ENCODE results near the gene PF4V1.

Gene PF4V1

GRCh38 chr4:73843369-73843768 is 9.7 kb upstream of the PF4V1 start:
- TF ChIP-seq, protein P1, sequence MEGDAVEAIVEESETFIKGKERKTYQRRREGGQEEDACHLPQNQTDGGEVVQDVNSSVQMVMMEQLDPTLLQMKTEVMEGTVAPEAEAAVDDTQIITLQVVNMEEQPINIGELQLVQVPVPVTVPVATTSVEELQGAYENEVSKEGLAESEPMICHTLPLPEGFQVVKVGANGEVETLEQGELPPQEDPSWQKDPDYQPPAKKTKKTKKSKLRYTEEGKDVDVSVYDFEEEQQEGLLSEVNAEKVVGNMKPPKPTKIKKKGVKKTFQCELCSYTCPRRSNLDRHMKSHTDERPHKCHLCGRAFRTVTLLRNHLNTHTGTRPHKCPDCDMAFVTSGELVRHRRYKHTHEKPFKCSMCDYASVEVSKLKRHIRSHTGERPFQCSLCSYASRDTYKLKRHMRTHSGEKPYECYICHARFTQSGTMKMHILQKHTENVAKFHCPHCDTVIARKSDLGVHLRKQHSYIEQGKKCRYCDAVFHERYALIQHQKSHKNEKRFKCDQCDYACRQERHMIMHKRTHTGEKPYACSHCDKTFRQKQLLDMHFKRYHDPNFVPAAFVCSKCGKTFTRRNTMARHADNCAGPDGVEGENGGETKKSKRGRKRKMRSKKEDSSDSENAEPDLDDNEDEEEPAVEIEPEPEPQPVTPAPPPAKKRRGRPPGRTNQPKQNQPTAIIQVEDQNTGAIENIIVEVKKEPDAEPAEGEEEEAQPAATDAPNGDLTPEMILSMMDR (conservative IDR thresholded peaks at IDR 0.05; ENCODE audit: low read depth, low read length), result no peak
- peak; percentile 31 for DNase-seq (ENCODE audit: low read depth)

DNA sequence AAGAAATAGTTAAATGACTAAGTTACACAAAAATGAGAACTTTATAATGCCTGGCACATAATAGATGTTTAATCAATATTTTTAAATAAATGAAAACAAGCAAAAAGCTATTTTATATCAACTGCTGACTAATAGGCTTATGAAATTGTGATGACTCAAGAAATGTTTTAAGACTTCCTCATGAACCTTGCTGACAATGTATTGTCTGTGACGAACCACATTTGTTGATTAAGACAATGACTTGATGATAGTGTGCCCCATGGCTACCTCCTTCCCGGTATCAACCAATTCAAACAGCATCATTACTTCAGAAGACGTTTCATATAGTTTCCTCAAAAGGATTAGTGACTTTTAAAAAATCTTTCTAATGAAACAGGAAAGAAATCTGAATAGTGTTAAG is 8.8 kb upstream of the PF4V1 start:
- DNase-seq (ENCODE audit: low read depth), result peak; percentile 76
- no peak overlapping the region for H3K4me3 ChIP-seq (ENCODE audit: low read depth, low read length)
- TF ChIP-seq, protein P1 (conservative IDR thresholded peaks at IDR 0.05; ENCODE audit: low read depth, low read length), result no peak

More at GRCh38 chr4:73843369-73843768, 9.7 kb upstream of the PF4V1 start:
- H3K4me3 ChIP-seq (ENCODE audit: low read depth, low read length), result no peak overlapping the region

GRCh38 chr4:73844806-73845205 is 8.3 kb upstream of the PF4V1 start:
- DNase-seq (ENCODE audit: low read depth), result peak; percentile 40
- TF ChIP-seq, protein P1 (conservative IDR thresholded peaks at IDR 0.05; ENCODE audit: low read depth, low read length), result no peak
- H3K4me3 ChIP-seq (ENCODE audit: low read depth, low read length), result no peak overlapping the region

- H3K4me3 ChIP-seq (ENCODE audit: low read depth, low read length), result no peak overlapping the region
- TF ChIP-seq, protein P1 (conservative IDR thresholded peaks at IDR 0.05; ENCODE audit: low read depth, low read length), result no peak
- no peak for DNase-seq (ENCODE audit: low read depth)
Measured at GRCh38 chr4:73847526-73848182, 5.4 kb upstream of the PF4V1 start.

GRCh38 chr4:73848183-73848777 is 4.8 kb upstream of the PF4V1 start:
- TF ChIP-seq, protein P1 (conservative IDR thresholded peaks at IDR 0.05; ENCODE audit: low read depth, low read length), result no peak
- no peak overlapping the region for H3K4me3 ChIP-seq (ENCODE audit: low read depth, low read length)
- DNase-seq (ENCODE audit: low read depth), result no peak

- H3K4me3 ChIP-seq (ENCODE audit: low read depth, low read length), result no peak overlapping the region
- no peak for DNase-seq (ENCODE audit: low read depth)
- TF ChIP-seq, protein P1 (conservative IDR thresholded peaks at IDR 0.05; ENCODE audit: low read depth, low read length), result no peak
Measured at GRCh38 chr4:73850261-73850970, 2.7 kb upstream of the PF4V1 start.
